ENCODE results near the gene OR5H1. TPM values are rescaled to one million over a fixed set of nuclear protein-coding genes. Genes with fewer than 3 reads are reported as not detected.

OR5H1 gene
- not detected for total RNA-seq

DNA sequence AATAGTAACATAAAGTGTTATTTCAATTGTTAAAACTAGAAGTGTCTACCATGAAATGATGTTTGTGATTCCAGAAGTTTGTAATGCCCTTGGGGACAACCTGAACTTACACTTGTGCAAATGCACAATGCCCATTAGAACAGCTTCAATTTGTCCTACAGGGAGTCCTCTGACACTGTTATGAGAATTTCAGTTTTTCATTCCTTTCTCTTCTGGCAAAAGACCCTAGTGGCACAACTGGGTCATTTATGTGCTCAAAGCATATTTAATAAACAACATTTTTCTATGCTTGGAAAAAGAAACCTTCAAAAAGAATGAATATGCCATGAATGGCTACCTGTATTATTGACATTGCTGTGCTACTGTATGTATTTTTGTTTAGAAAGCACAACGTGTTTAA, at the start of gene OR5H1:
OR5H1 (plus strand) TSS at position 301 of the 400 bp plus-strand sequence. CDS start 1,977 bp downstream, outside the sequence.
- no peaks in the 10 kb centered on the region for H3K36me3 ChIP-seq
- TF ChIP-seq CTCF (IDR thresholded peaks at IDR 0.05) = no peak
- no peak for DNase-seq (ENCODE audit: low spot score in 2 of 2)
- H3K4me3 ChIP-seq = no peak within 1 kb of the TSS
- no peak within 1 kb of the TSS for H3K27ac ChIP-seq
- no peaks in the 10 kb centered on the region for H3K9me3 ChIP-seq
- no peaks in the 10 kb centered on the region for H3K4me1 ChIP-seq
- intact Hi-C loops (cut with DNase I) = no loop called here
- H3K27me3 ChIP-seq = no peaks in the 10 kb centered on the region

- no peak within 1 kb of the TSS for H3K27ac ChIP-seq
- H3K4me1 ChIP-seq = no peaks in the 10 kb centered on the region
- DNase-seq (ENCODE audit: low spot score in 2 of 2) = no peak
- H3K4me3 ChIP-seq = no peak within 1 kb of the TSS
- intact Hi-C loops (cut with DNase I) = no loop called here
- no peaks in the 10 kb centered on the region for H3K36me3 ChIP-seq
- H3K27me3 ChIP-seq = no peaks in the 10 kb centered on the region
- peaks cover 0 to 3% of the 10 kb centered on the region in 2 donors for H3K9me3 ChIP-seq
- no peak for TF ChIP-seq CTCF (IDR thresholded peaks at IDR 0.05)
Observed at GRCh38 chr3:98086873-98087272, 43.6 kb upstream of the OR5H1 start, which contains the start of gene OR5AC2. Gene OR5AC2 (plus strand): TSS chr3:98087173. CDS start chr3:98087173, 0 bp downstream.

- Histone ChIP-seq H3K9me3 (peaks cover 0 to 3% of the 10 kb centered on the region in 2 donors), H3K27me3 (no peaks in the 10 kb centered on the region)
Observed at GRCh38 chr3:98095882-98096281, 34.6 kb upstream of the OR5H1 start.

GRCh38 chr3:98099848-98100247, 30.7 kb upstream of the OR5H1 start:
- Histone ChIP-seq H3K27me3 (no peaks in the 10 kb centered on the region), H3K27ac (no peak overlapping the region), H3K9me3 (no peaks in the 10 kb centered on the region), H3K36me3 (no peaks in the 10 kb centered on the region), H3K4me3 (no peak overlapping the region), H3K4me1 (no peaks in the 10 kb centered on the region)
- DNase-seq (ENCODE audit: low spot score in 2 of 2) = no peak
- intact Hi-C loops (cut with DNase I) = no loop called here
- TF ChIP-seq CTCF (IDR thresholded peaks at IDR 0.05) = no peak

More at GRCh38 chr3:98095882-98096281, 34.6 kb upstream of the OR5H1 start:
- H3K4me1 ChIP-seq = no peaks in the 10 kb centered on the region
- no peaks in the 10 kb centered on the region for H3K36me3 ChIP-seq
- no peak overlapping the region for H3K27ac ChIP-seq
- intact Hi-C loops (cut with DNase I) = no loop called here
- no peak for DNase-seq (ENCODE audit: low spot score in 2 of 2)
- TF ChIP-seq CTCF (IDR thresholded peaks at IDR 0.05) = no peak
- H3K4me3 ChIP-seq = no peak overlapping the region

GRCh38 chr3:98108162-98108561, 22.4 kb upstream of the OR5H1 start:
- Histone ChIP-seq H3K27me3 (no peaks in the 10 kb centered on the region), H3K36me3 (no peaks in the 10 kb centered on the region), H3K27ac (no peak overlapping the region), H3K4me1 (no peaks in the 10 kb centered on the region), H3K4me3 (no peak overlapping the region), H3K9me3 (no peaks in the 10 kb centered on the region)
- no peak for DNase-seq (ENCODE audit: low spot score in 2 of 2)
- intact Hi-C loops (cut with DNase I) = no loop called here
- no peak for TF ChIP-seq CTCF (IDR thresholded peaks at IDR 0.05)

All from ascending aorta (tissue), 2 donors.